Prostate gland (tissue), 2 donors: Measurements from ENCODE around the gene SRPK3.

Experiments
- CTCF ChIP-seq, 4 experiments: fragments of 200-600 bp in 2 of 4; fragments of 450-650 bp in 2 of 4; sonication (generic) in 2 of 4; IDR thresholded peaks; 1 replicate in 3 of 4; 2 replicates in 1 of 4; pipeline ENCODE4 v1.5.1; 2016 to 2019; ENCODE audit warnings: antibody characterized with exemption in 4 of 4, mild to moderate bottlenecking in 2 of 4, moderate library complexity in 2 of 4
- POLR2A ChIP-seq: fragments of 450-650 bp; IDR thresholded peaks from one replicate; pipeline ENCODE4 v1.6.1; 2016; ENCODE audit warnings: antibody characterized with exemption, mild to moderate bottlenecking

- TF ChIP-seq POLR2A (no peak), CTCF (IDR thresholded peaks at IDR 0.05) (no peak)
These were observed 45.6 kb upstream of the SRPK3 start for GRCh38 chrX:153735274-153735673.
